ENCODE results near the gene PI4KA.

- TF ChIP-seq POLR2A (IDR thresholded peaks at IDR 0.05) (no peak), CTCF (IDR thresholded peaks at IDR 0.05) (no peak)
These were observed 72.1 kb downstream of the PI4KA start for GRCh38 chr22:20786536-20786979.
